ENCODE data around the gene WWP2.
A peak's percentile ranks its signal among the peaks of the same experiment; 100 is the strongest.

WWP2 gene

DNA sequence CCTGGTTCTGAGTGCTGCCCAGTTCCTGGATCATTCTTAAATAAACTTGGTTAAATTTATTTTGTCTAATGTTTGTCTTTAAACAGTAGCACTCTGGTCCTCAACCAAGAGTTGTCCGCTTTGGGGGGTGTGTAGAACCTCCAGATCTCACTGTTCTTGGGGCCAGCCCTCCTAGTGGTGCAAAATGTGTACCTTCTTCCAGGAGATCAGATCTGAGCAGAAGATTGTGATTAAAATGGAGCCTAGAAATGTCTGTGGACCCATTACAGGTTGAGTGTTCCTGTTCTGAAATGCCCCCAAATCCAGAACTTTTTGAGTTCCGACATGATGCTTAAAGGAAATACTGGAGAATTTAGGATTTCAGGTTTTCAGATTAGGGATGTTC lies 143.0 kb downstream of the WWP2 start:
- no peak for DNase-seq (ENCODE audit: low read depth, low spot score)

DNA sequence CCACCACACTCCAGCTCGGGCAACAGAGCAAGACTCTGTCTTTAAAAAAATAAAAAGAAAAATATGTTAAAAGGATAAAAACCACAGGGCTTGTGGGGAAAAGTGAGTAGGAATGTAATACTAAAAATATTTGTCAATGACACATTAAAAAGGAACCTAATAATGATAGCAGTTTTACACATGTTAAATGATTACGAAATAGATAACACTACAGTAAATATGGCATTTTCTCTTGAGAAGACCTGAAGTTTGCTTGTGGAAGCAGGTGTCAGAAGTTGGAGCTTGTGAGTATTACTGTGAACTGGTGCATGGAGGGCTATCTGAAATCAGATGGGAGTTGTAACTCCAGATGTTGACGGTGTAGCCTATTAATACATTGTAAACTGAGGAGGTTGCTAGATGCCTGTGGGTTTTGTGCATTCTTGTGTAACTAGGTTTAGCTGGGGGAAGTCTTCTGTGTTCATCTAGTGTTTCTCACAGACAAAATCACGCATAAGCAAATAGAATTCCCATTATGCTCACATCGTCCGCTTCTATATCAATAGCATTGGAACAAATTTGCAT lies 144.8 kb downstream of the WWP2 start:
- H3K4me3 ChIP-seq (ENCODE audit: low read length): no peak overlapping the region
- no peak for DNase-seq (ENCODE audit: low read depth, low spot score)

More for the DNA sequence above, 143.0 kb downstream of the WWP2 start:
- H3K4me3 ChIP-seq (ENCODE audit: low read length): no peak overlapping the region

DNA sequence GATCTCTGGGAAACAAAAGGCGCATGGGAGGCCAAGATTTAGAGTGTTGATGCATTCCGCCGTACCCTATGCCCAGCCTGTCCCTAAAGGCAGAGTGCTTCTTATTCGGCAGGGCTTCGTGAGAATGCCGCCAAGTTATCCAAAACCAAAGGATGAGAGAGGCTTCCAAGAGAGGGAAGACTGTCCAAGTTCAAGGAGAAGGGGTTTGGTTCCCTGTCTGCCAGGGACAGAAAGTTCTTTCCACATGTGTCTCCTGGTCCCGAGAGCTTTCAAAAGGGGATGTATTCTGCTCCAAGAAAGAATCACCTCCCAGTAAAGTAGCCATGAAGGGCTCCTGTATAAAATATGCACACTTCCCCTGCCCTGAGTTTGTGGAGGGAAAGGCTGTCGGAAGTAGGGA lies 146.9 kb downstream of the WWP2 start:
- no peak for DNase-seq (ENCODE audit: low read depth, low spot score)
- no peak overlapping the region for H3K4me3 ChIP-seq (ENCODE audit: low read length)

DNA sequence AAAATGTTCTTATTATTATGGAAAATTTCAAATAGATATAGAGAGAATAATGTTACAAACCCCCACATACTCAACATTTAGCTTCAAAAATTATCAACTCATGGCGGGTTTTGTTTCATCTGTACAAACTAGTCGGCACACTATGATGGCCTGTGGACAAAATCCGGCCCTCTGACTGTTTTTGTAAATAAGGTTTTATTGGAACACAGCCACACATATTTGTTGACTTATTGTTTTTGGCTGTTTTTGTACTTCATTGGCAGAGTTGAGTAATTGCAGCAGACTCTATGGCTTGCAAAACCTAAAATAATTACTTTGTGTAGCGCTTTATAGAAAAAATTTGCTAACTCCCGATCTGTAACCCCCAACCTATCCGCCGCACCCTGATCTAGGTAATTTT lies 147.6 kb downstream of the WWP2 start:
- no peak for DNase-seq (ENCODE audit: low read depth, low spot score)
- H3K4me3 ChIP-seq (ENCODE audit: low read length): no peak overlapping the region

DNA sequence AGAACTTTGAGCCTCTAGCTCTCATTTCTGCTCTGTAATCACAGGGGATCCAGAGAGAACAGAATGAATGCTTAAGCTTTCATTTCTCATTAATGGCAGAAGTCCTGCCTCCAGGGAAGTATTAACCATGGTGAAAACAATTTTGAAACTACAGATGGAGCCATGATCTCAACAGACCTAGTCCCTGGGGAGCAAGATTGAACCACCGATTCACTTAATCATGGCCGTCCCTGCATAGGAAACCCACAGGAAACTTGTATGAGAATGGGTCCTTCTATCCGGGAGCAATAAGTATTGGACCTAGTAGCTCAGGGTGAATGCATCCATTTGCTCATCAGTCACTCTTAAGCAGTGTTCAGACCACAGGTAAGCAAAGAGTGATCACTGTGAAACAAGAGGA lies 148.8 kb downstream of the WWP2 start:
- no peak for DNase-seq (ENCODE audit: low read depth, low spot score)
- H3K4me3 ChIP-seq (ENCODE audit: low read length): no peak overlapping the region

DNA sequence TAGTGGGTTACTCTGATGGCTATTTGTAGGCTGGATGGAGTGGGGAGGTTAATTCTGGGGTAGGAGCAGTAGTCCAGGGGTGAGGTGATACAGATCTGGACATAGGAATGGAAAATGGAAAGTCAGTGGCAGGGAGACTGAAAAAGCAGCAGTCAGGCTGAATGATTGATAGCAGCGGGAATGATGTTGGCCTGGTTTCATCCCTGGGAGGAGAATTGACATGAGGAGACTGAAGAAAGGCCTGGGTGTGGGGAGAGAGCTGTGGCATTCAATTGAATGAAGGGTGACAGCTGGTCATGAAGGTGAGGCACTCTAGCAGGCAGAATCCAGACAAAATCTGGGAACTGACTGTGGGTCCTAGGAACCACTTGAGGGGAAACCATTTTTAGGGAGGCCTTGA lies 154.3 kb downstream of the WWP2 start:
- DNase-seq (ENCODE audit: low read depth, low spot score): no peak
- H3K4me3 ChIP-seq (ENCODE audit: low read length): no peak overlapping the region

DNA sequence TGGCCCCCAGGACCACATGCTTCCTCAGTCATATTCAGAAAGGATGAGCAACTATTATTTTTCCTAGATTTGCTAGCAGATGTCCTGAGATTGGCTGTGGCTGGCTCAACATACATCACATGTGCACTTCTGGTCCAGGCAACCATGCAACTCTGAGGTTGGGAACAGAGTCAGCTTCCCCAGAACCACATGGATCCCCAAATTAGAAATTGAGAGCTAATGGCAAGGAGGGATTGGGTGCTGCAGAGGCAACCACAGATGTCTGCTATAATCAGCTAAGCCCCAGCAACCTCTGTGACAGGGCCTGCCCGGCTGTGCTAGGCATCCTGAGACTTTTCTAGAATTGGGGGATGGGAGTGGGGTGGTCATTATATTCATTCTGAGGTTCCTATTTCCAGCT lies 155.2 kb downstream of the WWP2 start:
- DNase-seq (ENCODE audit: low read depth, low spot score): no peak
- no peak overlapping the region for H3K4me3 ChIP-seq (ENCODE audit: low read length)

DNA sequence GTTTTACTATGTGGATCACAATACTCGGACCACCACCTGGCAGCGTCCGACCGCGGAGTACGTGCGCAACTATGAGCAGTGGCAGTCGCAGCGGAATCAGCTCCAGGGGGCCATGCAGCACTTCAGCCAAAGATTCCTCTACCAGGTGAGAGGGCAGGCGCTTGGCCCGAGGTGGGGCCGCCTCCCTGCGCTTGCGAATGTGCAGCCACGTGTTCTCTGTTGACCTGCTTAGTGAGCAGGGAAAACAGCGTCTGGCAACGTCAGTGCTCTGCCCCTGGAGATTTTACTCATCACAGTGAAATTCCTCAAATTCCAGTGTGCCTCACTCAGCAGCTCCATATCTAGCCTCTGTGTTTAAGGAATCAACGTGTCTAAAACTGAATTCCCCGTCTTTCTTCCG lies 155.6 kb downstream of the WWP2 start:
- H3K4me3 ChIP-seq (ENCODE audit: low read length): no peak overlapping the region
- DNase-seq (ENCODE audit: low read depth, low spot score): no peak

DNA sequence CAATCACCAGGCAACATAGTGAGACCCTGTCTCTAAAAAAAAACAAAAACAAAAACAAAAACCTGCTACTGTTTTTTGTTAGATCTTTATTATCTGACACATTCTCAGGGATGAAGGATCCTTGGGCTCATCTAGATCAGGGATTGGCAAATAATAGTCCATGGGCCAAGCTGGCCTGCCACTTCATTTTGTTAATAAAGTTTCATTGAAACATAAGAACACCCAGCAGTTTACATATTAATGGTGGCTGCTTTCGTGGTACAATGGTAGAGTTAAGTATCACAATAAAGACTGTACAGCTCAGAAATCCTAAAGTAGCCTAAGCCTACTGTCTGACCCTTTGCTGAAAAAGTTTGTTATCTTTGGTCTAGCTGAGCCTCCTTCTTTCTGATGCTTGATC lies 156.1 kb downstream of the WWP2 start:
- no peak for DNase-seq (ENCODE audit: low read depth, low spot score)
- H3K4me3 ChIP-seq (ENCODE audit: low read length): no peak overlapping the region

DNA sequence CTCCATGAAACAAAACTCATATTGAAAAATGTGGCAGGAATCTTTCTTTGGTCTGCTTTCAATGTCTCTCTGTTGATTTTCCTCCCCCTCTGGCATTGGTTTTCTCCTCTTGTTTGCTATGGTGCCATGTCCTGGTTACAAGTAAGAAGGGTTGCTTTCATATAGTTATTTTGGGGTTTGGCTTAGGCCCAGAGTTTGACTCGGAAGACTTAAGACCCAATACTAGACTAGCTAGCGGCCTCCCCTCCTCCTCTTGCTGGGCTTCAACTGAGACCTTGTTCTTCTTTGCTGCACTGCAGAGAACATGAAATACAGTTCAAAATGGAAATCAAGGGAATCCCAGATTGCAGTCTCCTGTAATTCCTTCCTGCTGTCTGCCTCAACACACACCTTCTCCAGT lies 159.0 kb downstream of the WWP2 start:
- DNase-seq (ENCODE audit: low read depth, low spot score): no peak
- H3K4me3 ChIP-seq (ENCODE audit: low read length): no peak overlapping the region

DNA sequence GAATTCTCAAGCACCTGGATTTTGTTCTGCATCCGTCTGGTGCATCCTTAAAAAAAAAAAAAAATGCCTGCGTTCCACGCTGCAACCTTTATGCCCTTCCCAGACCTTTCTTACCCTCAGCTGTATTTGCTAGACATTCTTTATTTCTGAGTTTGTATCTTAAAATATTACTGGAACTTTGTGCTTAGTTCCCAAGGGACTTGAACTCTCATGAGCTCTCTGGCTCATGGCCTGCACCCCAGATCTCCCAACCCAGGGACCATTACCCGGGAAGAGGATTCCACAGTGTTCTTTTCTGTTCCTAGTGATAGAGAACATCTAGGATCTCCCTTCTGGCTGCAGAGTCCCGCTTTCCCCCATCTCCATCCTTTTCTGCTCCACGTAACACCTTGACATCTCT lies 160.1 kb downstream of the WWP2 start:
- no peak for DNase-seq (ENCODE audit: low read depth, low spot score)
- H3K4me3 ChIP-seq (ENCODE audit: low read length): no peak overlapping the region

DNA sequence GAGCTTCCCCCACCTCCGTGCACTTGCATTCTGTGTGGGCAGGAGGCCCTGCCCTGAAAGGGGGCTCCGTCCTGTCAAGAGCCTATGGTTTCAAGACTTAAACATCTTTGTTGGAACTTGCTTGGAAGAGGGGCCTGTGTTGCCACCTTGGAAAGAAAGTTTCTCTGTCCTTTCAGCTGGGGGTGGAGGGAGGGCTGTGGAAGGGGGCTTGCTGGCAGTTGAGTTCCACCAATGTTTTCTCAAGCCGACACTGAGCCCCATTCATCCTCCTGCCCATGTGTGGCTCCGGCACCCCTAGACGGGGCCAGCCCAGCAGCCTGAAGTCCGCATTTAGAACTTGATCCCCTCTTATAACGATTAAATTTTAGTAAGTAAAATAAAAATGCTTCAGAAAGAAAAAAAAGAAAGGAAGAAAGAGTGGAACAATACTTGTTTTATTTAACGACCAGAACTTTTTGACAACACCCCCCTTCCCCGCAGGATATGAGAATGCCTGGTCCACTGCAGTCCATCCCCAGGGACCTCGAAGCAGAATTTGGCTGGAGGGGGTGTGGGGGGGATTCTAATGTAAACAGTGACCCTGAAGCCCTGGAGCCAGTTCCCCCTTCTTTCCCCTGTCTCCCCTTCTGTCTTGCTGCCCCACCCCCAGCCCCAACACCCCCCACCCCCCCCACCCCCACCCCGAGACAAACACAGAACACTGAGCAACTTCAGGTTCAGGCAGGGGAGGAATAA lies 162.1 kb downstream of the WWP2 start:
- no peak overlapping the region for H3K4me3 ChIP-seq (ENCODE audit: low read length)
- DNase-seq (ENCODE audit: low read depth, low spot score): no peak

DNA sequence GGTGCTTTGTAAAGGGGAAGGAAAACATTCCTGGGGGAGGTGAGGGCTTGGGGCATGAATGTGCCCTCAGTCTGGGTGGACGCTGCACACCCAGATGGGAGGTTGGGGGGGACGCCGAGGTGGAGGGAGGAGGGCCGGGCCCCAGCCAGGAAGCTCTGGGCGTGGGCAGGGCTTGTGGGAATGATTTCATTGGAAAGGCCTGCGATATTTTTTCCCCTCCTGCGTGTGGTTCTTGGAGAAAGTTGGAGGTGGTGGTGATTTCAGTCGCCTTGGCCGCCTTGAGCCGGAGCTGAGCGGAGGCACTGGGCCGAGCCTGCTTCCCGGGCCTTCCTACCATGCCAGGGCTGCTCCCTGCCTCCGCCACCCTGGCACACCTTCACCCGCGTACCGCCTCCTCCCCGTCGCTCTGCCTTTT lies 162.7 kb downstream of the WWP2 start:
- DNase-seq (ENCODE audit: low read depth, low spot score): no peak
- no peak overlapping the region for H3K4me3 ChIP-seq (ENCODE audit: low read length)

DNA sequence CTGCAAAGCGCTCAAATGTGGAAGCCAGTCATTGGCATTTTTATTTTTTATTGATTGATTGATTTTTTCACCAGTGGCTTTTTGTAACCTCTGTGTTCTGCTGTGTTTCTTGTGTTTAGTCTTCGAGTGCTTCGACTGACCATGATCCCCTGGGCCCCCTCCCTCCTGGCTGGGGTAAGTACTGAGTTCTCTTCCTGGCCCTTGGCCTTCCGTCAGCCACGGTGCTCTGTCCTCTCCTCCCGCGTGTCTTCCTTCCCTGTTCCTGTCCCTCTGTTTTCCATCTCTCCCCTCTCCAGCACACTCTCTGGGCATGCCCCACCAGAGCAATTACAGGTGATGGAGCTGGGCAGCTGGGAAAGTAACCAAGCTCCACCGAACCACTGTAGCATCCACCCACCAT lies 163.2 kb downstream of the WWP2 start:
- H3K4me3 ChIP-seq (ENCODE audit: low read length): no peak overlapping the region
- DNase-seq (ENCODE audit: low read depth, low spot score): no peak

DNA sequence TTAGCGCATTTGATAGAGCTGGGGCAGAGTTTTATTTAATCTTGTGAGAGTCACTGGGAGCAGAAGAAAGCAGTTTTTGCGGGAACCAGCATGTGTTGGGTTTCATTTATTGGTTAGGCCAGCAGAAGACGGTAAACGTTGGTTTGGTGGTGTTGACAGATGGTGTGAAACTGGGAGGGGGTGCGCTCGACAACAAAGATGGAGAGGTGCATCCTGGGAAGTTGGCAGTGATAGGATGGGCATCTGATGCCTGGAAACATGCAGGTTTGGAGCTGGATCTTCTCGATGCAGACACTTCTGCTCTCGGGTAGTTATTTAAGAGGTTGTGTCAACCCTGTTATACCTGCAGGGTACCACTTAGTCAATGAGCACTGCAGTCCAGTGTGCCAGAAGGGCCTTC lies 164.1 kb downstream of the WWP2 start:
- H3K4me3 ChIP-seq (ENCODE audit: low read length): no peak overlapping the region
- no peak for DNase-seq (ENCODE audit: low read depth, low spot score)

DNA sequence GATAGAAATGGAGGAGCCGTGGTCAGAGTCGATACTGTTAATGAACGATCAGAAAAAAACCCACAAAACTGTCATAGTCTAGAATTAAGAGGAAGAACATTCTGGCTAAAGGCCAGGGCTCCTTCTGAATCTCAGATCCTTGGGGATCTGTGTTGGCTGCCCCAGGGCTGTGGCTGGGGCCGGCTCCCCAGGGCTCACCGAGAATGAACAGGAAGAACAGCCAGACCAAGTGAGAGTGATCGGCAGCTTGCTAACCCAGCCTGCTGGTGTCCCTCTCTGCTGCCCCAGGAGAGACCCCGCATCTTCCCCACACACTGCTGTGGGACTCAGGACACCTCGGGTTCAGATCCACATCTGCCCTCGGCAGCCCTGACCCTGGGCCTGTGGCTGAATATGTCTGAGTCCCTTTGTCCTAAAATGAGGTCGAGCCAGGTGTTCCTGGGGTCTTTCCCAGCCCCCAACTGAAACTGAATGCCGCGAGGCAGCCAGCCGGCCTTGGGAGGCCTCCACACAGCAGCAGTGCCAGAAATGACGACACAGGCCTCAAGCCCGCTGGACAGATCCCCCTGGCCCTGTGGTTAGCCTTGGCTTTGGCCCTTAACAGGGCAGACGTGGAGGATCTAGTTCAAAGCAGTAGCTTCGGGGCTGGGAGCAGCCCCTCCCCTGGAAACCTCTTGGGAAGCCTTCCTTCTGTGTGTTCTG lies 165.1 kb downstream of the WWP2 start:
- no peak for DNase-seq (ENCODE audit: low read depth, low spot score)
- no peak overlapping the region for H3K4me3 ChIP-seq (ENCODE audit: low read length)

DNA sequence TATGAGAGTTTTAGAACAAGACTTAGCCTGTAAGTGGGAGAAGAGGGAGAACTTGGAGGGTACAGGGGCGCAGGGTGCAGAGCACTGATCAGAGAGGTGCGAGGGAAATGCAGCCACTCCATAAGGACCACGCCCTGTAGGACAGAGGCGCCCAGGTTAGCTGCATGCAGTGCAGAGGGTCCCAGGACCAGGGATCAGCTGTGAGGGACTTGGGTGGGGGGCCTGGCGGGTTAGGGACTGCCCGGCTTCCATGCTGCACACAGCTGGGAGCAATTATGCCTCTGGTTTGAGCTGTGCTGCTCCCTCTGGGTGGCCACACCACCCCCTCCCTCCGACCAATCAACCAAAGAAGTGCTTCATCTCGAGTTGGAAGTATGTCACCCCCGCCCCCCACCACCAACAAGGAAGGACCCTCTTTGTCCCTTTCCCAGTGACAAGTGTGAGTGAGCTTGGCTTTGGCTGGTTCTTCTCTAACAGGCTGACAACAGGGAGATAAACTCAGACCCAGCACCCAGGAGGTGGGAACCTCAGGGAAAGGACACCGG lies 166.8 kb downstream of the WWP2 start:
- DNase-seq (ENCODE audit: low read depth, low spot score): no peak
- no peak overlapping the region for H3K4me3 ChIP-seq (ENCODE audit: low read length)

DNA sequence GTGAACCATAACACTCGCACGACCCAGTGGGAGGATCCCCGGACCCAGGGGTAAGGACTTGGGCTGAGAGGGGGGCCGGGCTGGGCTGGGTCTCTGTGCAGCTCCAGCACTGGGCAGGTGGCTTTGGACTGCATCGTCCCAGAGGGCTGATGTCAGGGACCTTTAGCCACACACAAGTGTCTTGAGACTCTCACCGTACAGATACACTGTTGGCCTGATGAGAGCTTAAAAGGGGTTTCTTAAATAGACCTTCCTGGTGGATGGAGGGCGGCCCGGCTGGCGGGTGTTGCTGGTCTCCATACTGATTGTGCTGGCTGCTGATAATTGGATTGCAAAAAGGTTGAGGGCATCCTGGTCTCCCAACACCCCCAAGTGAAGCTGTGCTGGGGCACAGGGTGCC lies 167.3 kb downstream of the WWP2 start:
- DNase-seq (ENCODE audit: low read depth, low spot score): no peak
- H3K4me3 ChIP-seq (ENCODE audit: low read length): no peak overlapping the region

DNA sequence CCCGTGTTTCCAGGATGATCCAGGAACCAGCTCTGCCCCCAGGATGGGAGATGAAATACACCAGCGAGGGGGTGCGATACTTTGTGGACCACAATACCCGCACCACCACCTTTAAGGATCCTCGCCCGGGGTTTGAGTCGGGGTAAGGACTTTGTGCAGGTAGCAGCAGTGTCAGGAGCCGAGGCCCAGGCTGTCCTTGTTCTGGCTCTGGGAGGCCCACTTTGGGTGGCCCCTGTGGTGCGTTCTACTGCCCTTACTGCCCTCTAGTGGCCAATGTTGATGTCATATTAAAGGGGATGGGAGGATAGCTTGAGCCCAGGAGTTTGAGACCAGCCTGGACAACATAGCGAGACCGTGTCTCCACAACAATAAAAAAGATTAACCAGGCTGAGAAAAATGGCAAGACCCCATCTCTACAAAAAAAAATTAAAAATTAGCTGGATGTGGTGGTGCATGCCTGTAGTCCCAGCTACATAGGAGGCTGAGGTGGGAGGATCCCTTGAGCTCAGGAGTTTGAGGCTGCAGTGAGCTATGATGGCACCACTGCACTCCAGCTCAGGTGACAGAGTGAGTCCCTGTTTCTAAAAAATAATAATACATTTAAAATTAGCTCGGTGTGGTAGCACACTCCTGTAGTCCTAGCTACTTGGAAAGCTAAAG lies 168.1 kb downstream of the WWP2 start:
- peak; percentile 20 for DNase-seq (ENCODE audit: low read depth, low spot score)
- H3K4me3 ChIP-seq (ENCODE audit: low read length): no peak overlapping the region

DNA sequence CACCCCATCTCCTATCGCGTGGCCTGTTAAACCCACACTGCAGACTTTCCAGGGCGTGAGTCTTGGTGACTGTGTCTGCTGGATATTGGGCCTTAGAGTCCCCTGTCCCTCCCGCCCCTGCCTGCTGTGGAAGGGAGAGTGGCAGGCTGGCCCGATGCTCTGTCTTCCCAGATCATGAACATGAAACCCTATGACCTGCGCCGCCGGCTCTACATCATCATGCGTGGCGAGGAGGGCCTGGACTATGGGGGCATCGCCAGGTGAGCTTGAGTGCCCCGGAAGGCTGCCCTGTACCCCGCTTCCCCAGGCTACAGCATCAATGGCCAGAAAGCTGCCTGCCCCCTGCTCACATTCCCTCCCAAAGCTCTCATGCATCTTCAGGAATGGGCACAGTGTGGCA lies 169.5 kb downstream of the WWP2 start:
- no peak for DNase-seq (ENCODE audit: low read depth, low spot score)
- no peak overlapping the region for H3K4me3 ChIP-seq (ENCODE audit: low read length)
